HEK293 (cell line): ENCODE measurements around the gene ADD1.

Source experiments
- GLIS2 ChIP-seq: fragments of 450-650 bp; formaldehyde crosslinking; IDR thresholded peaks from 2 replicates; pipeline ENCODE4 v1.5.1; 2016; ENCODE audit warnings: missing biosample characterization, missing genetic modification characterization
- KLF16 ChIP-seq: fragments of 450-650 bp; formaldehyde crosslinking; IDR thresholded peaks from 2 replicates; pipeline ENCODE4 v1.5.1; 2017; ENCODE audit warnings: missing biosample characterization, missing genetic modification characterization
- PRDM10 ChIP-seq: fragments of 450-650 bp; formaldehyde crosslinking; IDR thresholded peaks from 2 replicates; pipeline ENCODE4 v1.5.1; 2016; ENCODE audit warnings: missing biosample characterization, missing genetic modification characterization
- ZBTB48 ChIP-seq: fragments of 450-650 bp; formaldehyde crosslinking; IDR thresholded peaks from 2 replicates; pipeline ENCODE4 v1.5.1; 2016; ENCODE audit warnings: missing biosample characterization, missing genetic modification characterization
- ZFHX2 ChIP-seq: fragments of 450-650 bp; formaldehyde crosslinking; conservative IDR thresholded peaks from 2 replicates; pipeline ENCODE4 v1.5.1; 2016; ENCODE audit warnings: missing biosample characterization, missing genetic modification characterization
- ZNF157 ChIP-seq: fragments of 450-650 bp; formaldehyde crosslinking; IDR thresholded peaks from 2 replicates; pipeline ENCODE4 v1.5.1; 2016; ENCODE audit warnings: missing biosample characterization, missing genetic modification characterization
- ZNF214 ChIP-seq: fragments of 450-650 bp; formaldehyde crosslinking; IDR thresholded peaks from 2 replicates; pipeline ENCODE4 v1.5.1; 2017; ENCODE audit warnings: missing biosample characterization, mild to moderate bottlenecking, missing genetic modification characterization, borderline replicate concordance
- ZNF350 ChIP-seq: fragments of 450-650 bp; formaldehyde crosslinking; IDR thresholded peaks from 2 replicates; pipeline ENCODE4 v1.5.0; 2017; ENCODE audit warnings: missing biosample characterization, mild to moderate bottlenecking, missing genetic modification characterization
- ZNF626 ChIP-seq: fragments of 450-650 bp; sonication (Bioruptor Pico); formaldehyde crosslinking; IDR thresholded peaks from 2 replicates; pipeline ENCODE4 v1.5.1; 2018; ENCODE audit warnings: missing biosample characterization, missing genetic modification characterization, inconsistent platforms
- TF ChIP-seq, protein P1 (sequence below): fragments of 450-650 bp; formaldehyde crosslinking; IDR thresholded peaks from 2 replicates; pipeline ENCODE4 v1.5.1; 2016; ENCODE audit warnings: missing biosample characterization, missing genetic modification characterization
- TF ChIP-seq, protein P2 (sequence below): fragments of 450-650 bp; formaldehyde crosslinking; IDR thresholded peaks from 2 replicates; pipeline ENCODE4 v1.5.1; 2016; ENCODE audit warnings: missing biosample characterization, missing genetic modification characterization
- TF ChIP-seq, protein P3 (sequence below): fragments of 450-650 bp; formaldehyde crosslinking; IDR thresholded peaks from 2 replicates; pipeline ENCODE4 v1.5.1; 2016; ENCODE audit warnings: missing biosample characterization, missing genetic modification characterization, low read depth

GRCh38 chr4:2871911-2872310 is 28.3 kb downstream of the ADD1 start:
- TF ChIP-seq KLF16 (tag by site-specific recombination) (no peak), PRDM10 (no peak), ZNF157 (tag by site-specific recombination) (no peak), ZNF626 (tag by site-specific recombination) (no peak), ZFHX2 (tag by site-specific recombination) (no peak), GLIS2 (no peak), ZBTB48 (no peak), ZNF350 (tag by site-specific recombination) (no peak), ZNF214 (tag by site-specific recombination) (no peak)
- TF ChIP-seq, protein P1, sequence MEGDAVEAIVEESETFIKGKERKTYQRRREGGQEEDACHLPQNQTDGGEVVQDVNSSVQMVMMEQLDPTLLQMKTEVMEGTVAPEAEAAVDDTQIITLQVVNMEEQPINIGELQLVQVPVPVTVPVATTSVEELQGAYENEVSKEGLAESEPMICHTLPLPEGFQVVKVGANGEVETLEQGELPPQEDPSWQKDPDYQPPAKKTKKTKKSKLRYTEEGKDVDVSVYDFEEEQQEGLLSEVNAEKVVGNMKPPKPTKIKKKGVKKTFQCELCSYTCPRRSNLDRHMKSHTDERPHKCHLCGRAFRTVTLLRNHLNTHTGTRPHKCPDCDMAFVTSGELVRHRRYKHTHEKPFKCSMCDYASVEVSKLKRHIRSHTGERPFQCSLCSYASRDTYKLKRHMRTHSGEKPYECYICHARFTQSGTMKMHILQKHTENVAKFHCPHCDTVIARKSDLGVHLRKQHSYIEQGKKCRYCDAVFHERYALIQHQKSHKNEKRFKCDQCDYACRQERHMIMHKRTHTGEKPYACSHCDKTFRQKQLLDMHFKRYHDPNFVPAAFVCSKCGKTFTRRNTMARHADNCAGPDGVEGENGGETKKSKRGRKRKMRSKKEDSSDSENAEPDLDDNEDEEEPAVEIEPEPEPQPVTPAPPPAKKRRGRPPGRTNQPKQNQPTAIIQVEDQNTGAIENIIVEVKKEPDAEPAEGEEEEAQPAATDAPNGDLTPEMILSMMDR, result no peak
- TF ChIP-seq, protein P2, sequence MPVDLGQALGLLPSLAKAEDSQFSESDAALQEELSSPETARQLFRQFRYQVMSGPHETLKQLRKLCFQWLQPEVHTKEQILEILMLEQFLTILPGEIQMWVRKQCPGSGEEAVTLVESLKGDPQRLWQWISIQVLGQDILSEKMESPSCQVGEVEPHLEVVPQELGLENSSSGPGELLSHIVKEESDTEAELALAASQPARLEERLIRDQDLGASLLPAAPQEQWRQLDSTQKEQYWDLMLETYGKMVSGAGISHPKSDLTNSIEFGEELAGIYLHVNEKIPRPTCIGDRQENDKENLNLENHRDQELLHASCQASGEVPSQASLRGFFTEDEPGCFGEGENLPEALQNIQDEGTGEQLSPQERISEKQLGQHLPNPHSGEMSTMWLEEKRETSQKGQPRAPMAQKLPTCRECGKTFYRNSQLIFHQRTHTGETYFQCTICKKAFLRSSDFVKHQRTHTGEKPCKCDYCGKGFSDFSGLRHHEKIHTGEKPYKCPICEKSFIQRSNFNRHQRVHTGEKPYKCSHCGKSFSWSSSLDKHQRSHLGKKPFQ (tag by site-specific recombination), result no peak
- TF ChIP-seq, protein P3, sequence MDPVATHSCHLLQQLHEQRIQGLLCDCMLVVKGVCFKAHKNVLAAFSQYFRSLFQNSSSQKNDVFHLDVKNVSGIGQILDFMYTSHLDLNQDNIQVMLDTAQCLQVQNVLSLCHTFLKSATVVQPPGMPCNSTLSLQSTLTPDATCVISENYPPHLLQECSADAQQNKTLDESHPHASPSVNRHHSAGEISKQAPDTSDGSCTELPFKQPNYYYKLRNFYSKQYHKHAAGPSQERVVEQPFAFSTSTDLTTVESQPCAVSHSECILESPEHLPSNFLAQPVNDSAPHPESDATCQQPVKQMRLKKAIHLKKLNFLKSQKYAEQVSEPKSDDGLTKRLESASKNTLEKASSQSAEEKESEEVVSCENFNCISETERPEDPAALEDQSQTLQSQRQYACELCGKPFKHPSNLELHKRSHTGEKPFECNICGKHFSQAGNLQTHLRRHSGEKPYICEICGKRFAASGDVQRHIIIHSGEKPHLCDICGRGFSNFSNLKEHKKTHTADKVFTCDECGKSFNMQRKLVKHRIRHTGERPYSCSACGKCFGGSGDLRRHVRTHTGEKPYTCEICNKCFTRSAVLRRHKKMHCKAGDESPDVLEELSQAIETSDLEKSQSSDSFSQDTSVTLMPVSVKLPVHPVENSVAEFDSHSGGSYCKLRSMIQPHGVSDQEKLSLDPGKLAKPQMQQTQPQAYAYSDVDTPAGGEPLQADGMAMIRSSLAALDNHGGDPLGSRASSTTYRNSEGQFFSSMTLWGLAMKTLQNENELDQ (tag by site-specific recombination), result no peak
